Vagina (tissue), 2 donors: ENCODE data around the gene OSBP2.

ENCODE experiments used
- POLR2A ChIP-seq, 2 donors: fragments of 450-650 bp; IDR thresholded peaks; one replicate each; pipeline ENCODE4 v1.6.1; 2017; ENCODE audit warnings: antibody characterized with exemption in 2 of 2, mild to moderate bottlenecking in 2 of 2, moderate library complexity in 2 of 2
- POLR2AphosphoS5 ChIP-seq, 2 donors: sonication (generic); formaldehyde crosslinking; IDR thresholded peaks; one replicate each; pipeline ENCODE4 v1.9.0; 2017; ENCODE audit warnings: antibody characterized with exemption in 2 of 2, mild to moderate bottlenecking in 2 of 2, low read depth in 1 of 2; ENCODE audit not compliant: insufficient read depth in 1 of 2
- TF ChIP-seq, protein P1 (sequence below), 3 experiments: fragments of 450-650 bp in 2 of 3; fragments of 200-600 bp in 1 of 3; sonication (generic) in 1 of 3; IDR thresholded peaks; one replicate each; pipeline ENCODE4 v1.5.1; 2017 to 2019; ENCODE audit warnings: antibody characterized with exemption in 3 of 3, mild to moderate bottlenecking in 2 of 3, moderate library complexity in 2 of 3

DNA sequence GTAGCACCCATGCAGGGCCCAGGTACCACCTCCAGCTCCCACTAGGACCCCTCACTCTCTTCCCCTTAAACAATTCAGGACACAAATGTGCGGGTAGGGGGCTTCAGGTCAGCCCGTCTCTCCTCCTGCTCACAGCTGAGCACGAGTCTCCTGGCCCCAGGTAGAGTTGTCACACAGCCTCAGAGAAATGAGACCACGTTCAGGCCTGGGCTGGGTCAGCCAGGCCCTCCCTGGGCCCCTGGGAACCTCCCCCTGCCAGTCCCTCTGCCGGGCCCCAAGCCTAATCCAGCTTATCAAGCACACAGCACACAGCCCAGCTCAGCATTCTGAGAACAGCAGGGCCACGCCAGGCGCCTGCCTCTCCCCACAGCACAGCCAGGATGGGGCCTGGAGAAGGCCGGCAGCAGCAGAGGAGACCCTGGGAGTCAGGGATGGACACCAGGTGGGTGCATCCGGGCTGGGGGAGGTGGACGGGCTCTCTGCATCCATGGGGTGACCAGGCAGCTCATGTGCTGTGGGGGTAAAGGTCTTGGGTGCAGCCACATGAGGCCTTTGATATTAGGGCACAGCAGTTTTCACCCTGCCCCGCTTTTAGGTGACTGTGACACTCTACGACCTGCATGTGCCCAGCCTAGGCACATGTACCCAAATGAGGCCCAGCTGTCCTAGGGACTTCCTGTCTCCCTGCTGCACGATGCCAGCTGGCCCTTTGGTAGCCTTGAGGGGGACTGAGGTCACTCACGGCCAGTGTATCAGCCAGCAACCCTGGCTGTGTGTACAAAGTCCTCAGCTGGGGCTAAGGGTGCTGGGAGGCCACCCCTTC, 186.9 kb downstream of the OSBP2 start:
- TF ChIP-seq, protein P1, sequence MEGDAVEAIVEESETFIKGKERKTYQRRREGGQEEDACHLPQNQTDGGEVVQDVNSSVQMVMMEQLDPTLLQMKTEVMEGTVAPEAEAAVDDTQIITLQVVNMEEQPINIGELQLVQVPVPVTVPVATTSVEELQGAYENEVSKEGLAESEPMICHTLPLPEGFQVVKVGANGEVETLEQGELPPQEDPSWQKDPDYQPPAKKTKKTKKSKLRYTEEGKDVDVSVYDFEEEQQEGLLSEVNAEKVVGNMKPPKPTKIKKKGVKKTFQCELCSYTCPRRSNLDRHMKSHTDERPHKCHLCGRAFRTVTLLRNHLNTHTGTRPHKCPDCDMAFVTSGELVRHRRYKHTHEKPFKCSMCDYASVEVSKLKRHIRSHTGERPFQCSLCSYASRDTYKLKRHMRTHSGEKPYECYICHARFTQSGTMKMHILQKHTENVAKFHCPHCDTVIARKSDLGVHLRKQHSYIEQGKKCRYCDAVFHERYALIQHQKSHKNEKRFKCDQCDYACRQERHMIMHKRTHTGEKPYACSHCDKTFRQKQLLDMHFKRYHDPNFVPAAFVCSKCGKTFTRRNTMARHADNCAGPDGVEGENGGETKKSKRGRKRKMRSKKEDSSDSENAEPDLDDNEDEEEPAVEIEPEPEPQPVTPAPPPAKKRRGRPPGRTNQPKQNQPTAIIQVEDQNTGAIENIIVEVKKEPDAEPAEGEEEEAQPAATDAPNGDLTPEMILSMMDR (IDR thresholded peaks at IDR 0.05), result no peak
- TF ChIP-seq POLR2A (IDR thresholded peaks at IDR 0.05), result no peak
- no peak for TF ChIP-seq POLR2AphosphoS5 (IDR thresholded peaks at IDR 0.05; ENCODE audit: insufficient read depth in 1 of 2, low read depth in 1 of 2)
